HG02759 (cell line): Measurements from ENCODE around the gene PRKCA.
"Not testable (repeated sequence)": the region's sequence is repeated elsewhere in the genome, so short reads cannot be mapped to it uniquely, and the experiment has no call there.

Experiments used
- ATAC-seq: cut with Tn5 transposase; IDR thresholded peaks from one replicate; pipeline ENCODE4 v1.9.1; 2021; ENCODE audit warnings: mild to moderate bottlenecking, moderate library complexity; ENCODE audit not compliant: unreplicated experiment

The PRKCA gene

GRCh38 chr17:66349521-66350254, 47.3 kb downstream of the PRKCA start:
- ATAC-seq = no peak

- ATAC-seq = not testable (repeated sequence)
These were observed 48.2 kb downstream of the PRKCA start for GRCh38 chr17:66350576-66350975.

- no peak for ATAC-seq
These were observed 48.6 kb downstream of the PRKCA start for GRCh38 chr17:66351033-66351432.

- no peak for ATAC-seq
These were observed 49.3 kb downstream of the PRKCA start for GRCh38 chr17:66351701-66352100.

GRCh38 chr17:66353937-66354401, 51.6 kb downstream of the PRKCA start:
- no peak for ATAC-seq

- ATAC-seq = no peak
These were observed 52.1 kb downstream of the PRKCA start for GRCh38 chr17:66354472-66354871.

- no peak for ATAC-seq
These were observed 52.6 kb downstream of the PRKCA start for GRCh38 chr17:66354981-66355380.

GRCh38 chr17:66355510-66355909, 53.1 kb downstream of the PRKCA start:
- ATAC-seq = no peak

- no peak for ATAC-seq
These were observed 54.6 kb downstream of the PRKCA start for GRCh38 chr17:66357037-66357436.

- ATAC-seq = no peak
These were observed 56.9 kb downstream of the PRKCA start for GRCh38 chr17:66359351-66359750.

- ATAC-seq = not testable (repeated sequence)
These were observed 58.6 kb downstream of the PRKCA start for GRCh38 chr17:66360961-66361565.

GRCh38 chr17:66364508-66364907, 62.1 kb downstream of the PRKCA start:
- ATAC-seq = no peak

- no peak for ATAC-seq
These were observed 62.6 kb downstream of the PRKCA start for GRCh38 chr17:66364990-66365490.

GRCh38 chr17:66365903-66366302, 63.5 kb downstream of the PRKCA start:
- no peak for ATAC-seq

- no peak for ATAC-seq
These were observed 64.7 kb downstream of the PRKCA start for GRCh38 chr17:66367107-66367506.

- ATAC-seq = no peak
These were observed 67.4 kb downstream of the PRKCA start for GRCh38 chr17:66369830-66370229.

GRCh38 chr17:66371561-66371960, 69.1 kb downstream of the PRKCA start:
- no peak for ATAC-seq

- ATAC-seq = no peak
These were observed 69.8 kb downstream of the PRKCA start for GRCh38 chr17:66372182-66372581.

- no peak for ATAC-seq
These were observed 70.7 kb downstream of the PRKCA start for GRCh38 chr17:66373079-66373478.

- no peak for ATAC-seq
These were observed 71.8 kb downstream of the PRKCA start for GRCh38 chr17:66373944-66374817.

GRCh38 chr17:66375121-66375520, 72.7 kb downstream of the PRKCA start:
- no peak for ATAC-seq
